Measurements from ENCODE around the gene TOP2A.

TOP2A gene

GRCh38 chr17:40430272-40431230 is 12.9 kb upstream of the TOP2A start:
- no peak overlapping the region for H3K4me3 ChIP-seq (ENCODE audit: low read depth, low read length)
- TF ChIP-seq, protein P1, sequence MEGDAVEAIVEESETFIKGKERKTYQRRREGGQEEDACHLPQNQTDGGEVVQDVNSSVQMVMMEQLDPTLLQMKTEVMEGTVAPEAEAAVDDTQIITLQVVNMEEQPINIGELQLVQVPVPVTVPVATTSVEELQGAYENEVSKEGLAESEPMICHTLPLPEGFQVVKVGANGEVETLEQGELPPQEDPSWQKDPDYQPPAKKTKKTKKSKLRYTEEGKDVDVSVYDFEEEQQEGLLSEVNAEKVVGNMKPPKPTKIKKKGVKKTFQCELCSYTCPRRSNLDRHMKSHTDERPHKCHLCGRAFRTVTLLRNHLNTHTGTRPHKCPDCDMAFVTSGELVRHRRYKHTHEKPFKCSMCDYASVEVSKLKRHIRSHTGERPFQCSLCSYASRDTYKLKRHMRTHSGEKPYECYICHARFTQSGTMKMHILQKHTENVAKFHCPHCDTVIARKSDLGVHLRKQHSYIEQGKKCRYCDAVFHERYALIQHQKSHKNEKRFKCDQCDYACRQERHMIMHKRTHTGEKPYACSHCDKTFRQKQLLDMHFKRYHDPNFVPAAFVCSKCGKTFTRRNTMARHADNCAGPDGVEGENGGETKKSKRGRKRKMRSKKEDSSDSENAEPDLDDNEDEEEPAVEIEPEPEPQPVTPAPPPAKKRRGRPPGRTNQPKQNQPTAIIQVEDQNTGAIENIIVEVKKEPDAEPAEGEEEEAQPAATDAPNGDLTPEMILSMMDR (IDR thresholded peaks at IDR 0.05; ENCODE audit: insufficient read depth, low read length, missing control alignments): no peak
- DNase-seq (ENCODE audit: low read depth, low spot score): no peak
- ChIA-PET CTCF (interaction anchor here (0.8 to 3.2 kb wide), 8 partner anchors 10 to 130 kb away, joined by 3 to 25 read pairs (median 5); partner anchors contain the start of gene TOP2A), POLR2A (no interaction called here)

DNA sequence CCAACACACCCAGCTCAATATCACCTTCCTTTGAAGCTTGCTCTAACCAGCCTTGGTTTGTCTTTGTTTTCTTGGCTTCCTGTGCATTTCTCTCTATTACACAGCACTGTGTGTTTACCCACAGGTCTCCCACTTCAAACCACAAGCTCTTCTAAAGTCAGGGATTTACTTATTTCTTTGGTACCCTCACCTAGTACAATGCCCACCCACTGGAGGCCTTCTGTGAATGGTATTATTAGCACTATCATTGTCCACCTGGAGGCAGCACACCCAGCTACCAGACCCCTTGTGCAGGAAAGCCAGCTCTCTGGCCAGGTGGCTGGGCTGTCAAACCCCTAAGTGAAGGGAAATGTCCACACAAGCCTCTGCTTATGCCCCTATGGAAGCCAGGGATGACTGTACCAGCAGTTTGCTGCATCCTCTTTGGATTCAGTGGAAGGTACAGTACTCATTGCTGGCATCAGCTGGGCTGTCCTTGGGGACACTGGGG is 9.4 kb upstream of the TOP2A start:
- ChIA-PET POLR2A (no interaction called here), CTCF (interaction anchor here (0.7 to 1.9 kb wide), 6 partner anchors 9 to 133 kb away, joined by 3 to 11 read pairs (median 4); partner anchors contain the start of gene TOP2A)
- TF ChIP-seq, protein P1 (IDR thresholded peaks at IDR 0.05; ENCODE audit: insufficient read depth, low read length, missing control alignments): no peak
- no peak overlapping the region for H3K4me3 ChIP-seq (ENCODE audit: low read depth, low read length)
- DNase-seq (ENCODE audit: low read depth, low spot score): no peak

DNA sequence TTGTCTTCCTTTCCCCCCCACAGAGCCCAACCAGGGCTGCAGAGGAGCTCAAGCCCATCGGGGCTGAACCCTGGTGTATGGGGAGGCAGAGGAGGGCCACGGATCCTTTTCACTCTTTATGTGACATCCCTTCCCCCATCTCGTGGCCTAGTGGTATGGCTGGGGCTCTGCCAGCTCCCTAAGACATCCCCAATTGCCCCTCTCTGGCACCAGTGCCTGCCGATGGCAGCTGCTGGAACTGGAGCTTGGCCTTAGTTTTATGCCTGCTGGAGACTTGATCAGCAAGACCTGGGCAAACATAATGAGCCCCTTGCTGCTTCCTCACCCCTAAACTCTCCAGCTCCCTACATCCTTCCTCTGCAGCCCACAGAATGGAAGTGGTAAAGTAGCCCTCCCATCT is 8.0 kb upstream of the TOP2A start:
- no peak overlapping the region for H3K4me3 ChIP-seq (ENCODE audit: low read depth, low read length)
- ChIA-PET POLR2A (interaction anchor here (1.1 kb wide), 1 partner anchor 8 kb away, joined by 3 read pairs; the partner anchor contains the start of gene TOP2A), CTCF (interaction anchor here (0.6 to 2.0 kb wide), 7 partner anchors 11 to 135 kb away, joined by 3 to 7 read pairs (median 3); no protein-coding TSS in a partner anchor)
- DNase-seq (ENCODE audit: low read depth, low spot score): no peak
- TF ChIP-seq, protein P1 (IDR thresholded peaks at IDR 0.05; ENCODE audit: insufficient read depth, low read length, missing control alignments): no peak

- no peak for DNase-seq (ENCODE audit: low read depth, low spot score)
- TF ChIP-seq, protein P1 (IDR thresholded peaks at IDR 0.05; ENCODE audit: insufficient read depth, low read length, missing control alignments): no peak
- CTCF ChIA-PET: interaction anchor here (0.7 to 3.4 kb wide), 9 partner anchors 8 to 137 kb away, joined by 3 to 12 read pairs (median 4); no protein-coding TSS in a partner anchor
- no peak overlapping the region for H3K4me3 ChIP-seq (ENCODE audit: low read depth, low read length)
- POLR2A ChIA-PET: no interaction called here
Measured at GRCh38 chr17:40422990-40423633, 5.4 kb upstream of the TOP2A start.

- H3K4me3 ChIP-seq (ENCODE audit: low read depth, low read length): no peak overlapping the region
- ChIA-PET POLR2A (no interaction called here), CTCF (interaction anchor here (1.3 to 14.9 kb wide), 6 partner anchors 12 to 141 kb away, joined by 4 to 226 read pairs (median 12); no protein-coding TSS in a partner anchor)
- TF ChIP-seq, protein P1 (IDR thresholded peaks at IDR 0.05; ENCODE audit: insufficient read depth, low read length, missing control alignments): no peak
- no peak for DNase-seq (ENCODE audit: low read depth, low spot score)
Measured at GRCh38 chr17:40419559-40420331, 2.0 kb upstream of the TOP2A start.
